GM21576 (cell line): ENCODE data around the gene SLC28A1.

Experiments used
- ATAC-seq: cut with Tn5 transposase; IDR thresholded peaks from one replicate; pipeline ENCODE4 v1.9.1; 2021; ENCODE audit warnings: mild to moderate bottlenecking, moderate library complexity; ENCODE audit not compliant: unreplicated experiment

The SLC28A1 gene

GRCh38 chr15:84885801-84886200, 1.3 kb downstream of the SLC28A1 start:
- ATAC-seq: no peak

DNA sequence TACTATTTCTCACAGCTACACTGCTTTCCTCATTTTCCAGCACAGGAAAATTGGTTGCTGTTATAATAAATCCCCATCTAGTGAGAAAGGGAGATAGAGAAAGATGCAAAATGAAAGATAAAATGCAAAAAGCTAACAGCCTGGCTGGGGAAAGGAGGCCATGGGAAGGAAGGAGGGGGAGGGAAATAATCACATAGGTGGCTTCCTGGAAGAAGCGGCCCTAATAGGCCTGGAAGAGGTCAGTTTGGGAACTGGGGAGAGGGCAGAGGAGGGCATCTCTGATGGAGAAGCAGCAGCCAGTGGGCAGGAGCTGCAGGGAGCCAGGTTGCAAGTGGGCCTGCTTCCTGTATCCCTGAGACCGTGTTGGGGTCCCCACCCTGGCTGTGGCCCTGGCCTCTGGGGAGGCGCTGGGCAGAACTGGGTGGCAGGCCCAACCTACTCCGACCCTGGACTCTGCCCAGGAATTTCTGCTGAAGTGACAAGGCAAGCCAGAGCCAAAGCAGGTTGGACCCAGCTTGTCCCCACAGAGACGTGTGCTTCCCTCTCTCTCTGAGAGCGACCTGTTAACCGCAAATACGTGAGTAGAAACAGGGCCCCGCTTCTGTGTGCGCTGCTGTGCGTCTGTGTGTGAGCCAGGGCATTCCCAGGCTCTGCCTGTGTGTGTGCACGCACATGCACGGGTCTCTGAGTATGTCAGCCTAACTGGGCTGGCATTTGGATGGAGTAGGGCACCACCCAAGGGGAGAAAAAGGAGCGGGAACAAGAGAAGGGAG, 1.9 kb downstream of the SLC28A1 start:
- no peak for ATAC-seq

- no peak for ATAC-seq
Measured at GRCh38 chr15:84886984-84887299, 2.5 kb downstream of the SLC28A1 start.

- ATAC-seq: no peak
Measured at GRCh38 chr15:84887938-84888337, 3.5 kb downstream of the SLC28A1 start.

GRCh38 chr15:84888639-84889038, 4.2 kb downstream of the SLC28A1 start:
- no peak for ATAC-seq

- no peak for ATAC-seq
Measured at GRCh38 chr15:84889313-84889990, 5.0 kb downstream of the SLC28A1 start.

GRCh38 chr15:84889991-84890669, 5.7 kb downstream of the SLC28A1 start:
- no peak for ATAC-seq

GRCh38 chr15:84890670-84891162, 6.3 kb downstream of the SLC28A1 start:
- ATAC-seq: no peak

GRCh38 chr15:84891339-84891738, 6.9 kb downstream of the SLC28A1 start:
- ATAC-seq: no peak

DNA sequence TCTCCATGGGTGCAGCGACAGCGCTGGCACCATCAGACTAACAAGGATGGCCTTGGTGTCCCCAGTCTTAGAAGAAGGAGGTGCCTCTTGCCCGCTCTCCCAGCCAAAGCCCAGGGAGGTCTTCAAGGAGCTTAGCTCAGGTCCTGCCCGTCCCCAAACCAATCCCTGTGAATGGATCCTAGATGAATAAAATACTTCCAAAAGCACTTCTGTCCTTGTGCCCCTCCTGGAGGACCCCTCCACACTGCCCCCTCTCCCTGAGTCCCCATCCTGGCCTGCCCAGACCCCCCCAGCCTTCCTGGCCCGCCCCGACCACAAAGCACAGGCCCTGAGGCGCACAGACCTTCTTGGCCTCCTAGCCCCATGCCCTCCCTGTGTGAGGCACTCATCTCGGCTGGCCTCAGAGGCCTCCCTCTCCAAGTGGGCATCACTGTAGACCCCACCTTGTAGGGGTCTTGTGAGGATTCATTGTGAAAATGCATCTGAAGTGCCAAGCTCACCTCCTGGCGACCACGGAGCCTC, 8.4 kb downstream of the SLC28A1 start:
- ATAC-seq: no peak

DNA sequence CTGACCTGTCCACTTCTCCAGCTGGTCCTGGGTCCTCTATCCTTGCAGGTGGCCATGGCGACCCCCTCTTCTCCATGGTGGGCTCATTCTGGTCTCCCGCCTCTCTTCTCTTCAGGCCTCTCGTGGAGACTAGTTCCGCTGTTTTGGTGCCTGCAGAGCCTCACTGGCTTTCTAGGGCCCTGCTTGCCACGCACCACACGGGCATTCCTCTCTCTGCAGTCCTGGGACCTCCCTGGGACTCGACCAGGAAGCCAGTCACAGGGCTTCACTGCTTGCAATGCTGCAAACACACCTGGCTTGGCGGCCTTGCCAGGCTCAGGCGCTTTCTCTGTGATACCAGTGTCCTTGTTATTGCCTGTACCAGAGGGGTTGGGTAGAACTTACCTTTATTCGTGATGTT, 9.1 kb downstream of the SLC28A1 start:
- ATAC-seq: no peak

DNA sequence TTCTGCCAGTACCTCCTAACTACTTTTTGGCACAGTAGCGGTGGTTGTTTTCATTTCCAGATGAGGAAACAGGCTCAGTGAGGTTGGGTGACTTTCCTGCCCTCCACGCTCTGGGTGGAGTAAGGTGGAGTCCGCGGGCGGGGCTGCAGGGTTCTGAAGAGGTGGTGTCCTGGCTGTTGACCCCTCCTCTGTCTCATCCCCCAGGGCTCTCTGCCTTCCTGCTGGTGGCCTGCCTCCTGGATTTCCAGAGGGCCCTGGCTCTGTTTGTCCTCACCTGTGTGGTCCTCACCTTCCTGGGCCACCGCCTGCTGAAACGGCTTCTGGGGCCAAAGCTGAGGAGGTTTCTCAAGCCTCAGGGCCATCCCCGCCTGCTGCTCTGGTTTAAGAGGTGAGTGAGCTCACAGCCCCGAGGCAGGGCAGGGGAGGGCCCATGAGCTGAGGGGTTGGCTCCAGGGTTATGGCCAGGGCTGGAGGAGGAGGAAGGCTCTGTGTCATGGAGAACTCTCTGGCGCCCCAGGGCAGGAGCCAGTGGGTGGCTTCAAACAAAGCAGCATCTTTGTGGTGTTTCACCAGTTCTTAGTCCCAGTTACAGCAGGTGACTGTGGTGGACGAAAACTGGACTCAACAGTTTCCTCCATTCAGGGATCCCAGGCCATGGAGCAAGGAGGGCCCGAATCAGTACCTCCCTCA, 10.4 kb downstream of the SLC28A1 start:
- no peak for ATAC-seq

DNA sequence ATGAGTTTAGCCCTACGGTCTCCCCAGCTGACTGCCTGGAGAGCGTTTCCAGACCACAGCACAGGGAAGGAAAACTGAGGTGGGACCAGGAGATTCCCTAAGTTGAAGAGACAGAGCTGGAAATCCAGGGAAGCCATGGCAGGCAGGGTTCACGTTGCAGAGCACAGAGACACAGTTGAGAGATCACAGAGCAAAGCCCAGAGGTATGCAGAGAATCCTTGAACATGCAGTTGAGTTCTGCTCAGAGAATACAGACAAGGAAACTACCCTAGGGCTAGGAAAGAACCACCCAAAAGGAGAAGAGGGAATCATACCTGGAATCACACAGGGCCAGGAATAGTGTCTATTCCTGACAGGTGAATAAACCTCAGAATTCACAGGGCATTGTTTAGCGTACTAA, 14.3 kb downstream of the SLC28A1 start:
- no peak for ATAC-seq

DNA sequence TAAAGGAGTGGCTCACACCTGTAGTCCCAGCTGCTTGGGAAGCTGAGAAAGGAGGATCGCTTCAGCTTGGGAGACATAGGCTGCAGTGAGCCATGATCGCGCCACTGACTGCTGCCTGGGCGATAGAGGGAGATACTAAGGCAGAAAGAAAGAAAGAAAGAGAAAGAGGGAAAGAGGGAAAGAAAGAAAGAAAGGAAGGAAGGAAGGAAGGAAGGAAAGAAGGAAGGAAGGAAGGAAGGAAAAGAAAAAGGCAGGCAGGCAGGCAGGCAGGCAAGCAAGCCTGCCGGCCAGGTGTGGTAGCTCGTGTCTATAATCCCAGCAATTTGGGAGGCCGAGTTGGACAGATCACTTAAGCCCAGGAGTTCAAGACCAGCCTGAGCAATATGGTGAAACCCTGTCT, 15.3 kb downstream of the SLC28A1 start:
- ATAC-seq: no peak

DNA sequence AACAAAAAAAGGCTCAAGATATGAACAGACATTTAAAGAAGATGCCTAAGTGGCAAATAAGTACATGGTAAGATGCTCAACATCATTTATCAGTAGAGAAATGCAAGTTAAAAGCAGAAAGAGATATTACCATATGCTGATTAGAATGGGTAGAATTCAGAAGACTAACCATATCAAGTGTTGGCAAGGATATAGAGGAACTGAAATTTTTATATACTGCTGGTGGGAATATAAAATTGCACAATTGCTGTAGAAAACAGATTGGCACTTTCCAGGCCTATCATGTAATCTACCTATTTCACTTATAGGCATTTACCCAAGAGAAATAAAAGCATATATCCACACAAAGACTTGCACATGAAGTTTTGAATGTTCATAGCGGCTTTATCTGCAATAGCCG, 17.1 kb downstream of the SLC28A1 start:
- no peak for ATAC-seq

- ATAC-seq: no peak
Measured at GRCh38 chr15:84903751-84904150, 19.3 kb downstream of the SLC28A1 start.

GRCh38 chr15:84904419-84904818, 20.0 kb downstream of the SLC28A1 start:
- no peak for ATAC-seq

DNA sequence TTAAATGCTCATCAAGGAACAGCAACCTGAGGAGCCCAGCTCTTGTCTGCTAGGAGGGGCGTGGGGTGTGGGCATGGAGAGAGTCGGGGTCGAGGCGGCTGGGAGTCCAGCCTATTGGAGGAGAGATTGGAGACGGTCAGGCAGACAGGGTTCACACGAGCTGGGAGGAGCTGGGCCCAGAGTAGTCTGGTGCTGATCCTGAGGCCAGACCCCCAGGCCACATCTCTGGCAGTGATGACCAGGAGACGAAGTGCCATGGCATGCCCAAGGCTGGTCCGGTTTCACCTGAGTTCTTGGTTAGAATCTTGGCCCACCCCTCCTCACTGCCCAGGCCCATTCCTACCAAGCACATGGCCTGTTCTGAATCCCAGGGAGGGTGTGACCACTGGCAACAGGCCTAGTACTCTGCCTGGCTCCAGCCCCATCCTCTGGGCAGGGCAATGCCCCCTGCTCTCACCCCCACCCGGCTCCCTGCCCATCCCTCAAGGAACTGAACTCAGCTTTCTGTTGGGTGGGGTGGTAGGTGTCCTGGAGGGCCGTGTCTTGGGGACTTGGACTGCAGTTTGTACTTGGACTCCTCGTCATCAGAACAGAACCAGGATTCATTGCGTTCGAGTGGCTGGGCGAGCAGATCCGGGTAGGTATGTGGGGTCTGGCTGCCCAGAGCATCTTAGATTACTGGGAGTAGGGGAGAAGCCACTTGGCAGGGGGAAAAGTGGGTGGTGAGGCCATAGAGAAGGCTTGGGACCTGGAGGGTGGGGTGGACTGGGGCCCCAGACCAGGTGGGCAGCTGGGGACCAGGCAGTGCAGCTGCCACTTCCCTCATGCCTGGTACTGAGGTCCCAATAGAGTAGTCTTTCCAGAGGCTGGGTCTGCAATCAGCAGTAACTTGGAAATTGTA, 20.8 kb downstream of the SLC28A1 start:
- ATAC-seq: no peak

DNA sequence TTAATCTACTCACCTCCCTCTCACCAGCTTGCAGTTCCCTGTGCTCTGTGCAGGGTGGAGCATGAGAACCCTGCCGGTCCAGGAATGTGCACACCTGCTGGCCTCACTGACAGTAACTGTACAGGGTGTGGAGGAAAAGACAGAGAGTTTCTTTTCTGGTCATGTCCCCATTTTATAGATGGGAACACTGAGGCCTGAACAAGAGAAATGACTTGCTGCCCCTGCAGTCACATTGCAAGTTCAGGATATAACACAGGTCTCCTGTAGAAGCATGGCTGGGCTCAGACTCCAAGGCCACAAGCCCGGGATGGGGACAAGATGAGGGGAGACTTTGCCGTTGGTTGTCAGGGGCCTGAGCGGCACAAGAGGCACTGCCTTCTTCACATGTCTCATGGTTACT, 23.3 kb downstream of the SLC28A1 start:
- no peak for ATAC-seq

- no peak for ATAC-seq
Measured at GRCh38 chr15:84908564-84908963, 24.1 kb downstream of the SLC28A1 start.
